OCI-LY1 (cell line): ENCODE measurements around the gene MET.

Source experiments
- H2AFZ ChIP-seq: fragments of 200-600 bp; sonication (generic), shearing (Covaris generic); 2 replicates; pipeline ENCODE4 v1.6.0; 2014; ENCODE audit warnings: antibody characterized with exemption, mild to moderate bottlenecking, low read length
- H3F3A ChIP-seq: fragments of 200-600 bp; sonication (generic), shearing (Covaris generic); 2 replicates; pipeline ENCODE4 v1.6.0; 2014; ENCODE audit warnings: mild to moderate bottlenecking, antibody characterized with exemption, low read length, moderate library complexity; ENCODE audit not compliant: insufficient read depth
- H3K27ac ChIP-seq: fragments of 200-600 bp; sonication (generic); 2 replicates; pipeline ENCODE4 v1.5.1; 2014; ENCODE audit warnings: low read length, mixed run types, mild to moderate bottlenecking, low read depth; ENCODE audit not compliant: poor library complexity, severe bottlenecking
- H3K27me3 ChIP-seq: fragments of 200-600 bp; sonication (generic); 2 replicates; pipeline ENCODE4 v1.6.0; 2014; ENCODE audit warnings: antibody characterized with exemption, mild to moderate bottlenecking, low read length, moderate library complexity; ENCODE audit not compliant: insufficient read depth
- H3K36me3 ChIP-seq: fragments of 200-600 bp; sonication (generic); 2 replicates; pipeline ENCODE4 v1.6.1; 2014; ENCODE audit warnings: mild to moderate bottlenecking, antibody characterized with exemption, low read length, moderate library complexity, mixed read lengths; ENCODE audit not compliant: insufficient read depth
- H3K4me1 ChIP-seq: fragments of 200-600 bp; sonication (generic); 2 replicates; pipeline ENCODE4 v1.5.1; 2014; ENCODE audit warnings: mild to moderate bottlenecking, low read length, moderate library complexity; ENCODE audit not compliant: insufficient read depth, severe bottlenecking
- H3K4me2 ChIP-seq: fragments of 200-600 bp; sonication (generic), shearing (Covaris generic); 2 replicates; pipeline ENCODE4 v1.6.1; 2014; ENCODE audit warnings: low read length
- H3K4me3 ChIP-seq: fragments of 200-600 bp; sonication (generic); 2 replicates; pipeline ENCODE4 v1.5.1; 2014; ENCODE audit warnings: low read length, low read depth, mild to moderate bottlenecking, mixed read lengths; ENCODE audit not compliant: poor library complexity, severe bottlenecking
- H3K79me2 ChIP-seq: fragments of 200-600 bp; shearing (Covaris generic); 2 replicates; pipeline ENCODE4 v1.6.1; 2016; ENCODE audit warnings: mixed run types, low read length, mixed read lengths; ENCODE audit not compliant: insufficient read depth
- H3K9ac ChIP-seq: fragments of 200-600 bp; sonication (generic), shearing (Covaris generic); 2 replicates; pipeline ENCODE4 v1.6.1; 2014; ENCODE audit warnings: mild to moderate bottlenecking, low read length, mixed read lengths
- H3K9me2 ChIP-seq: fragments of 200-600 bp; sonication (generic), shearing (Covaris generic); 2 replicates; pipeline ENCODE4 v1.6.1; 2014; ENCODE audit warnings: low read depth, mild to moderate bottlenecking, low read length, mixed read lengths
- H3K9me3 ChIP-seq: fragments of 200-600 bp; shearing (Covaris generic); 2 replicates; pipeline ENCODE4 v1.6.1; 2014; ENCODE audit warnings: low read length, mixed read lengths
- H4K20me1 ChIP-seq: fragments of 200-600 bp; sonication (generic), shearing (Covaris generic); 2 replicates; pipeline ENCODE4 v1.6.0; 2016; ENCODE audit warnings: mild to moderate bottlenecking, low read length; ENCODE audit not compliant: insufficient read depth
- CTCF ChIP-seq: fragments of 200-600 bp; sonication (generic), shearing (Covaris generic); IDR thresholded peaks from 2 replicates; pipeline ENCODE4 v1.5.1; 2017; ENCODE audit warnings: mild to moderate bottlenecking, antibody characterized with exemption, low read length, moderate library complexity, mixed read lengths
- EZH2 ChIP-seq: fragments of 200-600 bp; sonication (generic), shearing (Covaris generic); IDR thresholded peaks from 2 replicates; pipeline ENCODE4 v1.8.0; 2017; ENCODE audit warnings: borderline replicate concordance, mixed run types, mild to moderate bottlenecking, antibody characterized with exemption, low read length, moderate library complexity, mixed read lengths

MET gene

GRCh38 chr7:116783666-116784318 is 111.8 kb downstream of the MET start:
- Histone ChIP-seq H3K27ac (no peak overlapping the region), H2AFZ (no peak overlapping the region), H3K4me1 (no peaks in the 10 kb centered on the region), H3K27me3 (no peaks in the 10 kb centered on the region), H3K4me3 (no peak overlapping the region), H3K79me2 (no peaks in the 10 kb centered on the region), H3K4me2 (no peak overlapping the region), H4K20me1 (no peaks in the 10 kb centered on the region), H3F3A (no peaks in the 10 kb centered on the region), H3K9ac (no peak overlapping the region), H3K36me3 (no peaks in the 10 kb centered on the region), H3K9me2 (no peaks in the 10 kb centered on the region), H3K9me3 (no peaks in the 10 kb centered on the region)
- TF ChIP-seq EZH2 (no peak), CTCF (no peak)

GRCh38 chr7:116784647-116785046 is 112.7 kb downstream of the MET start:
- Histone ChIP-seq H3K4me1 (no peaks in the 10 kb centered on the region), H3K9ac (no peak overlapping the region), H3K36me3 (no peaks in the 10 kb centered on the region), H3K79me2 (no peaks in the 10 kb centered on the region), H2AFZ (no peak overlapping the region), H4K20me1 (no peaks in the 10 kb centered on the region), H3K4me3 (no peak overlapping the region), H3K4me2 (no peak overlapping the region), H3K9me3 (no peaks in the 10 kb centered on the region), H3K9me2 (no peaks in the 10 kb centered on the region), H3K27ac (no peak overlapping the region), H3K27me3 (no peaks in the 10 kb centered on the region), H3F3A (no peaks in the 10 kb centered on the region)
- TF ChIP-seq EZH2 (no peak), CTCF (no peak)

GRCh38 chr7:116785843-116786242 is 113.8 kb downstream of the MET start:
- no peak for TF ChIP-seq CTCF
- no peak for TF ChIP-seq EZH2
- Histone ChIP-seq H3K79me2 (no peaks in the 10 kb centered on the region), H3F3A (no peaks in the 10 kb centered on the region), H3K27me3 (no peaks in the 10 kb centered on the region), H3K36me3 (no peaks in the 10 kb centered on the region), H2AFZ (no peak overlapping the region), H3K27ac (no peak overlapping the region), H3K9me3 (no peaks in the 10 kb centered on the region), H3K4me2 (no peak overlapping the region), H3K9ac (no peak overlapping the region), H3K9me2 (no peaks in the 10 kb centered on the region), H3K4me1 (no peaks in the 10 kb centered on the region), H4K20me1 (no peaks in the 10 kb centered on the region), H3K4me3 (no peak overlapping the region)
